ENCODE data around the gene ARF3. TPM values are rescaled to one million over a fixed set of nuclear protein-coding genes. Genes with fewer than 3 reads are reported as not detected.
A peak's percentile ranks its signal among the peaks of the same experiment; 100 is the strongest.

The ARF3 gene
- total RNA-seq, 1 donor from 2014 or later, result 307 TPM

GRCh38 chr12:48985901-48986300 lies 28.6 kb upstream of the ARF3 start:
- Mint-ChIP-seq H3K27me3 (ENCODE audit: unreplicated experiment) (peaks cover 40% of the 10 kb centered on the region), H3K4me3 (ENCODE audit: unreplicated experiment) (no peak overlapping the region), H3K9me3 (ENCODE audit: unreplicated experiment) (no peaks in the 10 kb centered on the region), H3K36me3 (ENCODE audit: low read depth, unreplicated experiment) (peaks cover 6% of the 10 kb centered on the region), H3K27ac (ENCODE audit: unreplicated experiment) (no peak overlapping the region), H3K4me1 (ENCODE audit: unreplicated experiment) (peaks cover 14% of the 10 kb centered on the region)
- TF ChIP-seq CTCF (IDR thresholded peaks at IDR 0.05; ENCODE audit: unreplicated experiment), result no peak
- DNase-seq (ENCODE audit: low spot score), result no peak

GRCh38 chr12:48985475-48985897 lies 28.2 kb upstream of the ARF3 start:
- Mint-ChIP-seq H3K4me1 (ENCODE audit: unreplicated experiment) (peaks cover 13% of the 10 kb centered on the region), H3K4me3 (ENCODE audit: unreplicated experiment) (no peak overlapping the region), H3K27me3 (ENCODE audit: unreplicated experiment) (peaks cover 37% of the 10 kb centered on the region), H3K27ac (ENCODE audit: unreplicated experiment) (no peak overlapping the region), H3K9me3 (ENCODE audit: unreplicated experiment) (no peaks in the 10 kb centered on the region), H3K36me3 (ENCODE audit: low read depth, unreplicated experiment) (peaks cover 6% of the 10 kb centered on the region)
- no peak for DNase-seq (ENCODE audit: low spot score)
- TF ChIP-seq CTCF (IDR thresholded peaks at IDR 0.05; ENCODE audit: unreplicated experiment), result no peak

GRCh38 chr12:48982397-48983080 lies 25.3 kb upstream of the ARF3 start:
- TF ChIP-seq CTCF (IDR thresholded peaks at IDR 0.05; ENCODE audit: unreplicated experiment), result no peak
- Mint-ChIP-seq H3K4me3 (ENCODE audit: unreplicated experiment) (no peak overlapping the region), H3K27ac (ENCODE audit: unreplicated experiment) (peak overlapping the region; percentile 59), H3K4me1 (ENCODE audit: unreplicated experiment) (peaks cover 24% of the 10 kb centered on the region), H3K9me3 (ENCODE audit: unreplicated experiment) (no peaks in the 10 kb centered on the region), H3K36me3 (ENCODE audit: low read depth, unreplicated experiment) (peaks cover 8% of the 10 kb centered on the region), H3K27me3 (ENCODE audit: unreplicated experiment) (peaks cover 46% of the 10 kb centered on the region)
- DNase-seq (ENCODE audit: low spot score), result no peak

DNA sequence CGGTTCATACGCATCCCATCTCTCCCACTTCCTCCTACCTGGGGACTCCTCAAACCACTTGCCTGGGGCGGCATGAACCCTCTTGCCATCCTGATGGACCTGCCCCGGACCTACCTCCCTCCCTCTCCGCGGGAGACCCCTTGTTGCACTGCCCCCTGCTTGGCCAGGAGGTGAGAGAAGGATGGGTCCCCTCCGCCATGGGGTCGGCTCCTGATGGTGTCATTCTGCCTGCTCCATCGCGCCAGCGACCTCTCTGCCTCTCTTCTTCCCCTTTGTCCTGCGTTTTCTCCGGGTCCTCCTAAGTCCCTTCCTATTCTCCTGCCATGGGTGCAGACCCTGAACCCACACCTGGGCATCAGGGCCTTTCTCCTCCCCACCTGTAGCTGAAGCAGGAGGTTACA lies 24.5 kb upstream of the ARF3 start:
- H3K4me1 Mint-ChIP-seq (ENCODE audit: unreplicated experiment), result peaks cover 28% of the 10 kb centered on the region
- H3K9me3 Mint-ChIP-seq (ENCODE audit: unreplicated experiment), result no peaks in the 10 kb centered on the region
- TF ChIP-seq CTCF (IDR thresholded peaks at IDR 0.05; ENCODE audit: unreplicated experiment), result no peak
- no peak overlapping the region for H3K27ac Mint-ChIP-seq (ENCODE audit: unreplicated experiment)
- H3K4me3 Mint-ChIP-seq (ENCODE audit: unreplicated experiment), result peak overlapping the region; percentile 65
- H3K36me3 Mint-ChIP-seq (ENCODE audit: low read depth, unreplicated experiment), result peaks cover 16% of the 10 kb centered on the region
- H3K27me3 Mint-ChIP-seq (ENCODE audit: unreplicated experiment), result peaks cover 52% of the 10 kb centered on the region
- DNase-seq (ENCODE audit: low spot score), result no peak

DNA sequence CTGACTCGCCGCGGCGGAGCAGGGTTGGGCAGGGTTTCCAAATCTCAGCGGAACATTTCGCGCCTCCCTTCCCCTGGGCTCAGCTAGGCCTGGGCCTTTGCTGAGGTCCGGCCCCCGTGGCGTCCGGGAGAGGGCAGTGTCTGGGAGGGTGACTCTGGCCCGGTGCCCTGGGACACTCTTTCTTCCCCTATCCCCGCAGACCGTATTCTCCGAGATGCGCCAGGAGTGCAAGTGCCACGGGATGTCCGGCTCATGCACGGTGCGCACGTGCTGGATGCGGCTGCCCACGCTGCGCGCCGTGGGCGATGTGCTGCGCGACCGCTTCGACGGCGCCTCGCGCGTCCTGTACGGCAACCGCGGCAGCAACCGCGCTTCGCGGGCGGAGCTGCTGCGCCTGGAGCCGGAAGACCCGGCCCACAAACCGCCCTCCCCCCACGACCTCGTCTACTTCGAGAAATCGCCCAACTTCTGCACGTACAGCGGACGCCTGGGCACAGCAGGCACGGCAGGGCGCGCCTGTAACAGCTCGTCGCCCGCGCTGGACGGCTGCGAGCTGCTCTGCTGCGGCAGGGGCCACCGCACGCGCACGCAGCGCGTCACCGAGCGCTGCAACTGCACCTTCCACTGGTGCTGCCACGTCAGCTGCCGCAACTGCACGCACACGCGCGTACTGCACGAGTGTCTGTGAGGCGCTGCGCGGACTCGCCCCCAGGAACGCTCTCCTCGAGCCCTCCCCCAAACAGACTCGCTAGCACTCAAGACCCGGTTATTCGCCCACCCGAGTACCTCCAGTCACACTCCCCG lies 23.9 kb upstream of the ARF3 start:
- TF ChIP-seq CTCF (IDR thresholded peaks at IDR 0.05; ENCODE audit: unreplicated experiment), result no peak
- Mint-ChIP-seq H3K4me3 (ENCODE audit: unreplicated experiment) (peak overlapping the region; percentile 65), H3K9me3 (ENCODE audit: unreplicated experiment) (no peaks in the 10 kb centered on the region), H3K27me3 (ENCODE audit: unreplicated experiment) (peaks cover 56% of the 10 kb centered on the region), H3K4me1 (ENCODE audit: unreplicated experiment) (peaks cover 28% of the 10 kb centered on the region), H3K27ac (ENCODE audit: unreplicated experiment) (no peak overlapping the region), H3K36me3 (ENCODE audit: low read depth, unreplicated experiment) (peaks cover 16% of the 10 kb centered on the region)
- no peak for DNase-seq (ENCODE audit: low spot score)

All from endothelial cell (in vitro differentiated cells).